Small intestine (tissue), 7 donors: Measurements from ENCODE around the gene CMIP. TPM values are rescaled to one million over a fixed set of nuclear protein-coding genes. Genes with fewer than 3 reads are reported as not detected.

Source experiments
- DNase-seq, 2 donors: peaks; one replicate each; pipeline versions ENCODE4 v3.0.0 to v3.0.0-alpha.2; 2013
- FAIRE-seq: peaks from 2 replicates; lab custom pipeline; 2012; peaks lifted over from hg19 to GRCh38; lab: Jason Lieb, UNC
- H3K27ac ChIP-seq, 3 donors: one replicate each; pipeline ENCODE4 v1.5.1; 2013; ENCODE audit warnings: low read length in 2 of 3, mild to moderate bottlenecking in 2 of 3, control low read depth in 1 of 3, inconsistent platforms in 1 of 3, low read depth in 1 of 3, moderate library complexity in 1 of 3
- H3K27me3 ChIP-seq, 3 donors: one replicate each; pipeline ENCODE4 v1.6.1; 2013; ENCODE audit warnings: low read length in 3 of 3, inconsistent platforms in 1 of 3; ENCODE audit not compliant: control insufficient read depth in 3 of 3, insufficient read depth in 3 of 3
- H3K36me3 ChIP-seq, 3 donors: one replicate each; pipeline ENCODE4 v1.6.1; 2013; ENCODE audit warnings: low read length in 3 of 3, inconsistent platforms in 1 of 3, low read depth in 1 of 3, mild to moderate bottlenecking in 1 of 3, moderate library complexity in 1 of 3; ENCODE audit not compliant: control insufficient read depth in 3 of 3, insufficient read depth in 2 of 3
- H3K4me1 ChIP-seq, 3 donors: one replicate each; pipeline ENCODE4 v1.6.1; 2013; ENCODE audit warnings: low read length in 2 of 3, inconsistent platforms in 1 of 3, low read depth in 1 of 3, mild to moderate bottlenecking in 1 of 3, moderate library complexity in 1 of 3; ENCODE audit not compliant: control insufficient read depth in 3 of 3, insufficient read depth in 2 of 3
- H3K4me3 ChIP-seq, 3 donors: one replicate each; pipeline ENCODE4 v1.5.1; 2013; ENCODE audit warnings: low read length in 3 of 3, control low read depth in 1 of 3, inconsistent platforms in 1 of 3, low read depth in 1 of 3, mild to moderate bottlenecking in 1 of 3, moderate library complexity in 1 of 3
- H3K9me3 ChIP-seq, 2 donors: one replicate each; pipeline ENCODE4 v1.6.1; 2013; ENCODE audit warnings: low read depth in 1 of 2, low read length in 1 of 2; ENCODE audit not compliant: control insufficient read depth in 2 of 2, insufficient read depth in 1 of 2
- WGBS, 3 donors: extraction: QIAGEN DNeasy Blood & Tissue Kit; methylation state at CpG; one replicate each; pipeline ENCODE4 v1.1.7; 2013; 5-methylcytosine and 5-hydroxymethylcytosine counted together
- polyA plus RNA-seq, 4 donors: library from polyadenylated mRNA; stranded (reverse) in 3 of 4; unstranded in 1 of 4; fragments of 200-250 nt in 3 of 4; fragments of 120-200 nt in 1 of 4; gene quantifications; one replicate each; pipeline versions ENCODE4 v1.2.1 to v1.2.3, GENCODE V29; 2013
- donor health status: healthy with polysubstance abuse.
- donor health status: control.
- donor health status: control.
- donor health status: Bipolar disorder and iron deficiency.
- donor health status: healthy.

CMIP gene
- polyA plus RNA-seq, 4 donors = 43.8 to 74.7 (median 55.7) TPM

GRCh38 chr16:81447383-81448101 lies 2.9 kb downstream of the CMIP start:
- Histone ChIP-seq H3K36me3 (peaks cover 0 to 25% (median 0%) of the 10 kb centered on the region in 3 donors), H3K27me3 (no peaks in the 10 kb centered on the region), H3K9me3 (peaks cover 0 to 5% of the 10 kb centered on the region in 2 donors), H3K27ac (peak overlapping the region; percentile 88 to 100 (median 94)), H3K4me1 (peaks cover 13 to 59% (median 17%) of the 10 kb centered on the region in 3 donors), H3K4me3 (peak overlapping the region; percentile 19 to 97 (median 89))
- FAIRE-seq = no peak
- DNase-seq = peak; percentile 78 to 82
- WGBS, 3 donors = 18 to 45% (median 29%) methylated on average over 17 of the region's 17 CpGs

GRCh38 chr16:81448154-81449131 lies 3.8 kb downstream of the CMIP start:
- FAIRE-seq (no peak), DNase-seq (peak; percentile 97 to 99)
- H3K36me3 ChIP-seq = peaks cover 0 to 31% (median 0%) of the 10 kb centered on the region in 3 donors
- no peaks in the 10 kb centered on the region for H3K27me3 ChIP-seq
- WGBS, 3 donors = 14 to 47% (median 30%) methylated on average over 19 of the region's 19 CpGs
- peak overlapping the region in 2 of 3 donors; percentile 89 to 97 for H3K4me3 ChIP-seq
- peaks cover 0 to 5% of the 10 kb centered on the region in 2 donors for H3K9me3 ChIP-seq
- peaks cover 13 to 62% (median 19%) of the 10 kb centered on the region in 3 donors for H3K4me1 ChIP-seq
- peak overlapping the region; percentile 88 to 100 (median 94) for H3K27ac ChIP-seq

GRCh38 chr16:81449241-81449640 lies 4.6 kb downstream of the CMIP start:
- 33 to 68% (median 48%) methylated on average over 2 of the region's 2 CpGs for WGBS, 3 donors
- Histone ChIP-seq H3K4me1 (peaks cover 19 to 59% (median 20%) of the 10 kb centered on the region in 3 donors), H3K36me3 (peaks cover 0 to 37% (median 0%) of the 10 kb centered on the region in 3 donors), H3K4me3 (peak overlapping the region in 1 of 3 donors; percentile 89), H3K9me3 (peaks cover 0 to 5% of the 10 kb centered on the region in 2 donors), H3K27me3 (no peaks in the 10 kb centered on the region), H3K27ac (peak overlapping the region; percentile 88 to 100 (median 94))
- peak in 1 of 2 donors; percentile 40 for DNase-seq
- no peak for FAIRE-seq

- H3K27me3 ChIP-seq = no peaks in the 10 kb centered on the region
- H3K36me3 ChIP-seq = peaks cover 0 to 41% (median 0%) of the 10 kb centered on the region in 3 donors
- 50 to 71% (median 66%) methylated on average over 7 of the region's 7 CpGs for WGBS, 3 donors
- peaks cover 0 to 5% of the 10 kb centered on the region in 2 donors for H3K9me3 ChIP-seq
- DNase-seq (peak in 1 of 2 donors; percentile 23), FAIRE-seq (no peak)
- H3K4me1 ChIP-seq = peaks cover 19 to 61% (median 20%) of the 10 kb centered on the region in 3 donors
- H3K4me3 ChIP-seq = no peak overlapping the region
- peak overlapping the region; percentile 88 to 100 (median 94) for H3K27ac ChIP-seq
Observed at GRCh38 chr16:81449899-81450608, 5.4 kb downstream of the CMIP start.

GRCh38 chr16:81450783-81451491 lies 6.3 kb downstream of the CMIP start:
- peaks cover 0 to 5% of the 10 kb centered on the region in 2 donors for H3K9me3 ChIP-seq
- H3K4me1 ChIP-seq = peaks cover 20 to 70% (median 20%) of the 10 kb centered on the region in 3 donors
- no peaks in the 10 kb centered on the region for H3K27me3 ChIP-seq
- peak overlapping the region; percentile 83 to 93 (median 91) for H3K27ac ChIP-seq
- FAIRE-seq (no peak), DNase-seq (no peak)
- H3K4me3 ChIP-seq = no peak overlapping the region
- peaks cover 0 to 47% (median 0%) of the 10 kb centered on the region in 3 donors for H3K36me3 ChIP-seq
- 62 to 79% (median 75%) methylated on average over 12 of the region's 12 CpGs for WGBS, 3 donors

- Histone ChIP-seq H3K9me3 (peaks cover 0 to 5% of the 10 kb centered on the region in 2 donors), H3K27me3 (no peaks in the 10 kb centered on the region), H3K36me3 (peaks cover 0 to 57% (median 0%) of the 10 kb centered on the region in 3 donors), H3K4me1 (peaks cover 20 to 80% (median 23%) of the 10 kb centered on the region in 3 donors), H3K4me3 (no peak overlapping the region), H3K27ac (peak overlapping the region; percentile 83 to 93 (median 91))
- WGBS, 3 donors = 18 to 47% (median 34%) methylated on average over 20 of the region's 20 CpGs
- DNase-seq (peak; percentile 84 to 96), FAIRE-seq (no peak)
Observed at GRCh38 chr16:81451753-81452680, 7.4 kb downstream of the CMIP start.
